ENCODE data around the gene SLCO2B1. TPM values are rescaled to one million over a fixed set of nuclear protein-coding genes. Genes with fewer than 3 reads are reported as not detected.

Gene SLCO2B1
- total RNA-seq, 4 donors from 2014 or later, result 50.4 to 160 (median 66.3) TPM

GRCh38 chr11:75158696-75159150, 7.8 kb downstream of the SLCO2B1 start:
- no peaks in the 10 kb centered on the region for H3K27me3 ChIP-seq
- no peaks in the 10 kb centered on the region for H3K36me3 ChIP-seq
- no peak for DNase-seq (ENCODE audit: low spot score in 2 of 2)
- H3K27ac ChIP-seq, result peak overlapping the region in 3 of 4 donors; percentile 22 to 58 (median 39)
- no peak for TF ChIP-seq POLR2A (IDR thresholded peaks at IDR 0.05)
- no peak for TF ChIP-seq CTCF (IDR thresholded peaks at IDR 0.05)
- no peak for TF ChIP-seq EP300 (IDR thresholded peaks at IDR 0.05)
- 66 to 80% methylated on average over 4 of the region's 4 CpGs for WGBS, 2 donors
- no peaks in the 10 kb centered on the region for H3K9me3 ChIP-seq
- H3K4me1 ChIP-seq, result peaks cover 0 to 30% (median 0%) of the 10 kb centered on the region in 4 donors
- H3K4me3 ChIP-seq, result no peak overlapping the region

- Histone ChIP-seq H3K9me3 (no peaks in the 10 kb centered on the region), H3K4me3 (no peak overlapping the region), H3K36me3 (no peaks in the 10 kb centered on the region), H3K27ac (peak overlapping the region in 3 of 4 donors; percentile 58 to 71 (median 60)), H3K27me3 (no peaks in the 10 kb centered on the region), H3K4me1 (peaks cover 0 to 28% (median 0%) of the 10 kb centered on the region in 4 donors)
- no peak for DNase-seq (ENCODE audit: low spot score in 2 of 2)
- TF ChIP-seq POLR2A (IDR thresholded peaks at IDR 0.05), result no peak
- TF ChIP-seq EP300 (IDR thresholded peaks at IDR 0.05), result no peak
- TF ChIP-seq CTCF (IDR thresholded peaks at IDR 0.05), result no peak
- WGBS, 2 donors, result 78 to 82% methylated on average over 13 to 17 of the region's 17 CpGs
Measured at GRCh38 chr11:75159151-75159953, 8.4 kb downstream of the SLCO2B1 start.

GRCh38 chr11:75160220-75160757, 9.4 kb downstream of the SLCO2B1 start:
- Histone ChIP-seq H3K9me3 (no peaks in the 10 kb centered on the region), H3K4me1 (peaks cover 0 to 23% (median 0%) of the 10 kb centered on the region in 4 donors), H3K4me3 (no peak overlapping the region)

GRCh38 chr11:75160880-75161279, 10.0 kb downstream of the SLCO2B1 start:
- no peak for DNase-seq (ENCODE audit: low spot score in 2 of 2)
- H3K27ac ChIP-seq, result peak overlapping the region in 2 of 4 donors; percentile 58 to 60
- TF ChIP-seq POLR2A (IDR thresholded peaks at IDR 0.05), result no peak
- no peak for TF ChIP-seq CTCF (IDR thresholded peaks at IDR 0.05)
- no peak for TF ChIP-seq EP300 (IDR thresholded peaks at IDR 0.05)
- peaks cover 0 to 20% (median 0%) of the 10 kb centered on the region in 4 donors for H3K4me1 ChIP-seq
- no peaks in the 10 kb centered on the region for H3K9me3 ChIP-seq
- no peak overlapping the region for H3K4me3 ChIP-seq
- H3K36me3 ChIP-seq, result no peaks in the 10 kb centered on the region
- no peaks in the 10 kb centered on the region for H3K27me3 ChIP-seq
- 79 to 82% methylated on average over 1 of the region's 1 CpG for WGBS, 2 donors

More at GRCh38 chr11:75160220-75160757, 9.4 kb downstream of the SLCO2B1 start:
- Histone ChIP-seq H3K27me3 (no peaks in the 10 kb centered on the region), H3K27ac (peak overlapping the region in 3 of 4 donors; percentile 58 to 71 (median 60)), H3K36me3 (no peaks in the 10 kb centered on the region)
- peak in 1 of 2 donors; percentile 41 for TF ChIP-seq EP300 (IDR thresholded peaks at IDR 0.05)
- TF ChIP-seq CTCF (IDR thresholded peaks at IDR 0.05), result no peak
- TF ChIP-seq POLR2A (IDR thresholded peaks at IDR 0.05), result no peak
- WGBS, 2 donors, result 63 to 70% methylated on average over 6 of the region's 6 CpGs
- DNase-seq (ENCODE audit: low spot score in 2 of 2), result no peak

Data from tibial nerve (tissue), 4 donors.